SKM-1 (cell line): Measurements from ENCODE around the gene ATP6V1F.

Source experiments
- DNase-seq: peaks from one replicate; lab custom pipeline; 2025; ENCODE audit not compliant: unreplicated experiment; lab: John Stamatoyannopoulos, UW

ATP6V1F gene

DNA sequence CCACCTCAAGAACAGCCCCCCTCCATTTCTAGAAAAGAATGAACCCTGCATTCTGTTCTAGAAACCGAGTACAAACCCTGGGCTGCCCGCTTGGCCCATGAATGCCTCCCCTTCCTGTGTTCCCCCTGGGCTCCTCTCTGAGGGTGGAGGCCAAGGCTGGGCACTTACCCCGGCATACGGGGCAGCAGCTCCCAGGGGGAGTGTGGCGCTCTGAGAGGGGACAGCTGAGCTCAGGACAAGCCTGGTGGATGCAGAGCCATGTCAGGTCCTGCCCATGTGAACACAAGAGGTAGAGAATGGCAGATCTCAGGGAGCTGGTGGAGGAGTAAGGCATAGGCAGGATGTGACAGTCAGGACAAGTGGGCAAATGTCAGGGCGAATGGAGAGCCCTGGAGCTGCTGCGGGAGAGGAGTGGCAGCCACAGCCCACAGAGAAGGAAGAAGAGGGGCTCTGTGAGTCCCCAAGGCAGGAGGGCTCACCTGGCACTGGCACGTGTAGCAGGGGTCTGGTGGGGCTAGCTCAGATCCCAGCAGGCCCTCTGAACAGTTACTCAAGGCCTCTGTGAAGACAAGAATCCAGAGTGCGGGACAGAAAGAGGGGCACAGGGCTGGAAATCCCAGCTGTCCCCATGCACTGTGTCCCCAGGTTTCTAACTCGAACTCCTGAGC lies 18.9 kb downstream of the ATP6V1F start:
- DNase-seq: no peak

DNA sequence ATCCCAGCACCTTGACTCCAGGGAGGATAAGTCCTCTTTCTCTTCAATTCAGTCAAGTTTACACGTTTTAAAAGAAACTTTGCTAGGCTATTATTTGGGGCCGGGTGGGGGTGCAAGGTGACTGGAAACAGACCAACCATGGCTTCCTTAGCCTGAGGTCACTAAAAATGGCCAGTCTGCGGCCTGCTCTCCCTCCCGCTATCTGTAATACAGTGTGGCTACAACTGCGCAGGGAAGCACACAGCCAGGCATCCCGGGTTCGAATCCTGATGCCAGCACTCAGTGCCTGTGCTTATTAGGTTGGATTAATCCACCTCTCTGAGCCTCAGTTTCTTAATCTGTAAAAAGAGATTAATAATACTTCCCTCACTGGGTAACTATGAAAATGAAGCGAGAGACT lies 19.5 kb downstream of the ATP6V1F start:
- no peak for DNase-seq

DNA sequence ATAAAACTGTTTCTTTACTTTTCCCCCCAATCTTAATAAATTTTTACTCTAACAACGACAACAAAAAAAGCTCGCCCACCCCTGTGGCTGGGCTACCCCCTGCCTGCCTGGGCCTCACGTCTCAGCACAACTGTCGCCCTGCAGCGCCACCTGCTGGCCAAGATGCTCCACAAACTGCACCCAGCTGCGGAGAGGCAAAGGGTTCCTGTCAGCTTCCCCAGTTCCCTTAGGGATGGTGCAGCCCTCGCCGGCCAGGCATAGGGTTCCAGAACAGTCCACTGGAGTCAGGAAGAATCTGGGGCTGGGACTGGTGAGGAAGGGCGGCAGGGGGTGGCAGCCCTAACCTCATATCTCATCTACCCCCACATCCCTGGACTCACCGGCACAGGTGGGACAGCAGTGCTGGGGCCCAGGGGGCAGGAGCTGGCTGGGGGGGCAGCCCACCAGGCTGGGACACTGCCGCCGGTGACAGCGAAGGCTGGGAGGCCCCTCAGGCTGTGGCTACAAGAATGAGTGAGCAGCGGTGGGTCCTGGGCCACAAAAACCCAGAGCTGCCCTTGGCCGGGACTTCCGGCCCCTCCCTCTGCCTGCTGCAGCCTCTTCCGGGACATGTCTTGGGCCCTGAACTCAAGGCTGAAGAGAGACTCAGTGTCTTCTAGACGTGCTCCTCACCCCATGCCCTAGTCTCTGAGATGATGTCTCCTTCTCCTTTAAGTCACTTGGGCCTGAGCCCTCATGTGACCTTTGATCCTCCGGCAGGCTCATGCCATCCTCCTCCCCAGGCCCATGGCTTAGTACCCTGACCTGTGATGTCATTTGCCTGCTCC lies 21.2 kb downstream of the ATP6V1F start:
- peak; percentile 39 for DNase-seq

DNA sequence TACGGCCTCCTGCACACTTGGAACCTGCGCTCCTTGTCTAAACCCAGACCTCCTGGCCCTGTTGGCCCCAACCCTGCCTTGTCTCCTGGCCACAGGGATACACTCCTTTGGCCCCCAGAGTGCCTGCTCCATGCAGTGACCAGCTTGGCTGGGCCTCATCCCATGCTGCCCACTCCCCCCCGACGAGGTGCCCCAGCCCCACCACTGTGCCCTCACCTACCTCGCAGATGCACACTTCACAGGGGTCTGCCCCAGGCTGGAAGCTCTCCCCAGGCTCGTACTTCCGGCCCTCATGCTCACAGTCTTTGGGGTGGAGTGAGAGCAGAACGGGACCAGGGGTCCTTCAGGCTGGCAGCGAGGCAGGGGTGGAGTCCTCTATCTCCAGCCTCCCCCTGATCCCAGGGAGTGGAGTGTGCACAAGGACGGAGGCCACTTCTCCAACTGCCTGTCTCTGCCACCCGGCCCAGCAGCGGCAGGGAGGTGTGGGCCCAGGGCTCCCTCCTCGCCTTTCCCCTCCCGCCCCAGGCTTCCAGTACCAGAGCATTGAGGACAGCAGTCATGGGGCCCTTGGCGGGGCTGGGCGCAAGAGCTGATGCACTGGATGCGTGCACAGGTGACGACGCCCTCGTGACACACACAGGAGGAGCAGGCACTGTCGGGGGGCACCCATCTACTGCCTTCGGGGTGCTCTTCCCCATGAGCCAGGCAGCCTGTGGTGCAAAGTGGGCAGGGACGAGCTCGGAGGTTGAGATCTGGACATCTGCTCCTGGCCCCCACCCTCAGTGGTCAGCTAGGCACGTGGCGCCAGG lies 22.1 kb downstream of the ATP6V1F start:
- DNase-seq: no peak

DNA sequence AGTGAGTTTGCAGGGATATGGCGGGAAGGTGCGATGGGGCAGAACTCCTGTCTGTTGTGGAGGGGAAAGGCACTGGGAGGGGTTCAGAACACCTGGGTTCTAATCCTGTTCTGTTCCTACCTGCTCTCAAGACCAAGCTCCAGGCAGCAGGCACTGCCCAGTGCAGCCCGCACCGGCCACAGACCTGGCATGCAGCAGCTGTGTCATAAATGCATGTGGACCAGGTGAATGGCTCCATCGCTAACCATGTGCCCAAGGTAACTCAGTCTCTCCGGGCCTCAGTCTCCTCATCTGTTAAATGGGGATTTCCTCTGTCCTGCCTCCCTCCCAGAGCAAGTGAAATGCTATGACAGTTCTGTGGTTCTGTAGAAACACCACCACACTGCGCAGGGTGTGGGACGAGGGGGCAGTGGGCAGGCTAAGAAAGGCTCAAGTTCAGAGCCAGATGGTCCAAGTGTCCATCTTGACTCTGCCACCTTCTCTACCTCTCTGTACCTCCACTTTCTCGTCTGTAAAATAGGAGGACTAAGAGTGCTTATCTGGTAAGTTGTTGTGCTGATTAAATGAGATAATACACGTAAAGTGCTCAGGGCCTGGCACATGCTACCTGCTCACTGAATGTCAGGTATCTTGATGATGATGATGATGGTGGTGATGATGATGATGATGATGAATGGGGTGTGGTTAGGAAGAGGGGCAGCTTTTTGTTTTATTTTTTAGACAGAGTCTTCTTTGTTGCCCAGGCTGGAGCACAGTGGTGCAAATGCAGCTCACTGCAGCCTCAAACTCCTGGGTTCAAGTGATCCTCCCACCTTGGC lies 22.9 kb downstream of the ATP6V1F start:
- no peak for DNase-seq

DNA sequence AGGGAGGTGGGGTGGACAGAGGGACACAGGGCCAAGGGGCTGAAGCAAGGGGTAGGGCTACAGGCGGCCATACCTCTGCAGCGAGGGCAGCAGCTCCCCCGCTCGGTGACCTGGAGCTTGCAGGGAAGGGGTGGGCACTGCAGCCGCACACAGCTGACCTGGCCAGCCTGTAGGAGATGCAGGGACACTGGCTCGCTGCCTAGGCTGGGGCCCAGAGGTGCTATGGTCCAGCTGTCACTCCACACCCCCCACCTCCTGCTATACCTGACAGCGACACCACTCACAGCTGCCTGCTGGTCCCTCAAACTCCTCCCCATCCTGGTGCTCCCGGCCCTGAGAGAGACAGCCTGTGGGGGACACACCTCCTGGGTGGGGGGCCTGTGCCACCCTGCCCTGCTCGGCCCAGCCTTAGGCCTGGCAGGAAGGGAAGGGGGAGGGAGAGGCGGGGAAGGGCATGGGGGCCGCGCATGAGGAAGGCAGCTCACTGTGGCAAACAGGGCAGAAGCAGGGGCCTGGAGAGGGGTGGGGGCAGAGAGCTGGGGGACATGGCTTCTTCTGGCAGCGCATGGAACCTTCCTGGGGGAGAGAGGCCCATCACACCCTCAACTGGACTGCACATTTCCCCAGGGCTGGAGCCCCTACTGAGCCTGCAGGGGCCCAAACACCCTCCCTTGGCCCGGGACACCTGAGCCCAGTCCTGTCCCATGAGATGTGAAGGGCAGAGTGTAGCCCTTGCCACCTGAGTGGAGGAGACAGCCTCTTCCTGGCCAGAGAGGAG lies 23.9 kb downstream of the ATP6V1F start:
- no peak for DNase-seq

DNA sequence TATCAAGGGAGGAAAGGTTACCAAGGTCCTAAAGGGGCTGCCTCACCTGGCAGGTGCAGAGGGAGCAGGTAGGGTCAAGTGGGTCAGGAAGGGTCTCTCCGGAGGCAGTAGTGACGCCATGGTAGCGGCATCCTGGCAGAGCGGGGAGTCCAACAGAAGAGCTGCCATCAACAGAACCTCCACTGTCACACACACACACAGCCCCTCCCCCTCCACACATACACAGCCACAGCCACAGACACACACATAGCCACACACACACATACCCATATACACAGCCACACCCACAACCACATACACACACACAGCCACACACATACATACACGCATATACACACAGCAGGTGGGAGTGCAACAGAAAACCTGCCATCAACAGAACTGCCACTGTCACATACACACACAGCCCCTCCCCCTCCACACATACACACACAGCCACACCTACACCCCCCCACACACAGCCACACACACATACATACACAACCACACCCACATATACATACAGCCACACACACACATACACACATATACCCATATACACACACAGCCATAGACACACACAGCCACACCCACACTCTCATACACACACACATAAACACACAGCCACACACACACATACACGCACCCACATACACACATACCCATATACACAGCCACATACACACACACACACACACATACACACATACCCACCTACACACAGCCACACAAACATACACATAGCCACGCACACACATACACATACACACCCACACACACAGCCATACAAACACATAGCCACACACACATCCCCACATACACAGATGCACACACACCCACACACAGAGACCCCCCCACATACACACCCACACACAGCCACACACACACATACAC lies 24.7 kb downstream of the ATP6V1F start:
- DNase-seq: no peak

DNA sequence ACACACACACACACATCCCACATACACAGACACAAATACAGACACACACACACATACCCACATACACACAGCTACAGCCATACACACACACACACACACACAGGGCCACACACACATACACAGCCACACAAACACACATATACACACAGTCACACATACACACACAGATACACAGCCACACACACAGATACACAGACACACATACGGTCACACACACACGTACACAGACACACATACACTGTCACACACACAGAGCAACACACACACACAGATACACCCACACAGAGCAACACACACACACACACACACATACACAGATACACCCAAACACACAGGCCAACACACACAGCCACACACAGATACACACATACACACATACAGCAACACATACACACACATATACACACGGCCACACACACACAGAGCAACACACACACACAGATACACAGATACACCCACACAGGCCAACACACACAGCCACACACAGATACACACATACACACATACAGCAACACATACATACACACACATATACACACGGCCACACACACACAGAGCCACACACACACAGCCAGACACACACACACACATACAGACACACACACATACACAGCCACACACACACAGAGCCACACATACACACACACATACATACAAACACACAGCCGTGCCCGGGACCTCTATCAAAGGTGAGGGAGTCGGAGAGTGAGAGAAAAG lies 25.5 kb downstream of the ATP6V1F start:
- DNase-seq: no peak

DNA sequence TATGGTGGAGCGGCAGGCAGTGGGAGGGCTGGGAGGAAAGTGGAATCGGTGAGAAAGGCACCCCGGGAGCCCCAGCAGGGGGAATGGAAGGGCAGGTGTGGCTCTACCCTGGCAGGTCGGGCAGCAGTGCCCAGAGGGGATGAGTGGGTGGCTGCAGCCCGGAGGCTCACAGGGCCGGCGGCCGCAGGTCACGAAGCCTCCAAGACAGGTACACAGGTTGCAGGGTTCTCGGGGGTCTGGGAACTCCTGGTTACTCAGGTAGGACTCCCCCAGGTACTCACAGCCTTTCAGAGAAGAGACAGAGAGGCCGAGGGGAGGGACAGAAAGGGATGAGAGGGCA lies 26.1 kb downstream of the ATP6V1F start:
- no peak for DNase-seq

DNA sequence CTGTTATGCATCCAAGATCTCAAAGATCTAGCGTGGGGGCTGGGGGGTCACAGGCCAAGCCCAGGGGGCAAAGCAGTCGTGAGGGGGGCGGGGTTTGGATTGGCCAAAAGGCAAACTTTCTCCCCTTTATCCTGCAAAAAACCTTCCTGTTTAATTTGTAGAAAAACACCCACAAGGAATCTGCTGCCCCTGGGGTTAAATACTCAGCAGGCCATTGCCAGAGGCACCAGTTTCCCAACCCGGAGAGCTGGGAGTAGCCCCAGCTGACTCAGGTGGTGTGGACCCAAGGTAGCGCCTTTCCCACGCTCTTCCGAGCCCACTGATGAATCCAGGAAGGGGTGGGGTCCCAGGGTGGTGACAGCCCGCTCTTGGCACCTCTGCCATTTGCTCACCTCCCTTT lies 26.5 kb downstream of the ATP6V1F start:
- DNase-seq: no peak

DNA sequence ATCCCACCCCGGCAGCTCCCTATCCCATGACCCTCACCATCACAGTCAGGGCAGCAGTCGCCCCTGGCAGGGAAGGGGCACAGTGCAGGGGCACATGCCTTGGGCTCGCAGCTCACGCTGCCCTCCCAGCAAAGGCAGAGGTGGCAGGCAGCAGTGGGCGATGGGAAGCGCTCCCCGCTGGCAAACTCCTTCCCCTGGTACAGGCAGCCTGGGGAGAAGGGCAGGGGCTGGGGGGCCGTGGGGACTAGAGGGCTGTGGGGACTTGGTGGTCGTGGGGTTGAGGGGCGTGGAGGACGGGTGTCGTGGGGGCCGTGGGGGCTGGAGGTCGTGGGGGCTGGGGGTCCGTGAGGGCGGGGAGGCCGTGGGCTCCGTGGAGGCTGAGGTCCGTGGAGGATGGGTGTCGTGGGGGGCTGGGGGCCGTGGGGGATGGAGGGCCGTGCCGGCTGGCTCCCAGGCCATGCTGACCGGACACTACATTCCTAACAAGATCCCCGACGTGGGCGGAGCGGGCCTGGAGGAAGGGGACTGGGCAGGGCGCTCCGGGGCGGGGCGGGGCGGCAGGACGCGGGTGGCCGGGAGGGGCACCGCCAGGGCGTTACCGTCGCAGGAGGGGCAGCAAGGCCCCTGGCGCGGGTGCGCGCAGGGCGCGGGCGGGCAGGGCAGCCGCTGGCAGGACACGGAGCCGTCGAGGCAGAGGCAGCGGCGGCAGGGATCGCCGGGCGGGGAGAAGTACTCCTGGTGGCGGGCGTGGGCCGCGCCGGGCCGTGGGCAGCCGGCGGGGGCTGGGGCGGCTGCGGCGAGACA lies 27.9 kb downstream of the ATP6V1F start:
- DNase-seq: no peak

DNA sequence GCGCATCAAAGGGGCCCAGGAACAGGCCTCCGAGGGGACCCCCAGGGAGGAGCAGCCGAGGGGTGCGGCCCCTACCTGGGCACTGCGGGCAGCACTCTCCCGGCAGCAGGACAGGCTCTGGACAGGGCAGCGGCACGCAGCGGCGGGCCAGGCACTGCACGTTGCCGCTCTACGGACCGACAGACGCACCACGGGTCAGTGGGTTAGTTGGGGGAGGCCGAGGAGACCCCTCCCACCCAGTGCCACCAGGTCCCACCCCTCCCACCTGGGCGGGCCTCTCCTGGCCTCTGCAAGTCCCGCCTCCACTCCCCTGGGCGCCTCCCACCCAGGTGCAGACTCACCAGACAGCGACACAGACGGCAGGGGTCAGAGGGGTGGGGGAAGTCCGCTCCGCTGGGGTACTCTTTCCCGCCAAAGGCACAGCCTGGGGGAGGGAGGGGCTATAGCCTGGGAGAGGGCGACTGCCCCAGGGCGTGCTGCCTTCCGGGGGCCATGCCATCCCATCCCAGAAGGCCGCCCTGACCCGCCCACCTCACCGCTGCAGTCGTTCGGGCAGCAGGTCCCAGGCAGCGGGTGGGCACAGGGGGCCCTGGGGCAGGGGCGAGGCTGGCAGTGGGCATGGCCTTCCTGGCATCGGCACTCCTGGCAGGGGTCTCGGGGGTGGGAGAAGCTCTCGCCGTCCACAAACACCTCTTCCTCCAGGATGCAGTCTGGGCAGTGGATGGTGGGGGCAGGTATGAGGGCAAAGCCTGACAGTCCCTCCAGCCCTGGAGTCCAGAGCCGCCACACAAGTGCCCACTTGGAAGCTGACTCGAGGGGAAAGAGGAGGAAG lies 28.7 kb downstream of the ATP6V1F start:
- no peak for DNase-seq

DNA sequence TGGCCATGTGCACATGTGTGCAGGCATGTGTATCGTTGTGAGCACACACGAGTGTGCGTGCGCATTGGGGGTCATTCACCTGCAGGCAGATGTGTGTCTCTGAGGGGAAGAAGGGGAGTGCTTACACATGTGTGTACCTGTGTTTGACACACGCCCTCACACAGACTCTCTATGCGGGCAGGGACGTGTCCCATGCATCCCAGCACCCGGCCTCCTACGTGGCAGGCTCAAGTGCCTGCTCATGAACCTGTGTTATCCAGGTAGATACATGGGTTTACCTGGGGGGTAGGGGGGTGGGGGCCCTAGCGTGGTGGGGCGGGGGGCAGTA lies 29.2 kb downstream of the ATP6V1F start:
- DNase-seq: no peak

DNA sequence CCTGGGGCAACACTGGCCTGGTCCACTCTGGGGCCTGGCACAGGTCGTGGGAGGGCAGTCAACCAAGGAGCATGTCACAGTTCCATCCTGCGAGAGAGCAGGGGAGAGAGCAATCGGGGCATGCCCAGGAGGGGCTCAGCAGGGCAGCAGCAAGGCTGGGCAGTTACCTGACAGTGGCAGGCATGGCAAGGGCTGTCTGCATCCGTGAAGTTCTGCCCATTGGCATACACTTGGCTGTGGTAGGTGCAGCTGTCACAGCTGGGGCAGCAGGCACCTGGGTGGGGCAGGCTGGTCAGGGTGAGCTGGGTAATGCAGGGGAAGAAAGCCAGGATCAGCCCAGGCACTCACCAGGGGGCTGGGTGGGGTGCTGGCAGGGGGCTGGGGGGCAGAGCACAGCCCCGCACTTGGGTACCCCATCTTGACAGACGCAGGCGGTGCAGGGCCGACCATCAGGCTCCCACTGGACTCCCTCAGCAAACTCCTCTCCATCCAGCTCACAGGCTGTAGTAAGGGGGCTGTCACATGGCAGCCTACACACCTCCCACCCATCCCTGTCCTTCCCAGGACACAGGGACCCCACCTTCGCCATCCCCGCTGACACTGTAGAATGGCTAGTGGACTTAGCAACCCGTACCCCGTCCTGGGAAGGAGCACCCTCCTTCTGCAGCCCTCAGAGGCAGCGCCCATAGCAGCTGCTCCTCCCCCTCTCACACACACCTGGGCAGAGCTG lies 30.0 kb downstream of the ATP6V1F start:
- no peak for DNase-seq

DNA sequence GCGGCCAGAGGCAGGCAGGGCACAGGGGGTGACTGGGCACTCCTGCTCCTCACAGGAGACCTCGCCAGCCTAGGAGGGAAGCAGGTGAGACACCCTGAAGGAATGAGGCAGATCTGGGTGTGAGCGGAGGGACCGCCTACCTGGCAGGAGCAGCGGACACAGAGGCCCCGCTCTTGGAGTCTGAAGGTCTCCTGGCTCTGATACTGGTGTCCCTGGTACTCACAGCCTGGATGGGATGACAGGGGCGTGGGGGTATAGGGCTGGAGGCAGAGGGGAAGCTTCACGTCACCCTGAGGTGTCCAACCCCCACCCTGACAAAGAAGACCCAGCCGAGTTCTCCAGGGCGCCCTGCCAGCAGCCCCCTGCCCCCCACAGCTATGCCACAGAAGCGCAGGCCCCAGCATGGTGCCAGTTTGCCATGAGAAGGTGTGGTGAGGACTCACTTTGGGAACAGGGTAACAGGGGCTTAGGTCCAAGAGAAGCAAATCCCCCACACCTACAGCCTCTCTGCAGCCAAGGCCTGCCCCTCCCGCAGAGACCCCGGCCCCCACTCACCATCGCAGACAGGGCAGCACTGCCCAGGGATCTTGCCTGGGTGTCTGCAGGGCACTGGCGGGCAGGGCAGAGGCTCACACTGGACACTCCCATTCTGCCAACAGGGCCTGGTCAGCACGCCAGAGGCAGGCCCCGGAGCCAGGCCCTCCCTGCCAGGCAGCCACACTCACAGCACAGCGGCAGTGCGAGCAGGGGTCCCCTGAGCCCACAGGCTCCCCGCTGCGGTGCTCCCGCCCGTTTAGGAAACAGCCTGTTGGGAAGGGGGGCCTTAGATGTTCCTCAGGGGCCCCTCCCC lies 30.8 kb downstream of the ATP6V1F start:
- no peak for DNase-seq

DNA sequence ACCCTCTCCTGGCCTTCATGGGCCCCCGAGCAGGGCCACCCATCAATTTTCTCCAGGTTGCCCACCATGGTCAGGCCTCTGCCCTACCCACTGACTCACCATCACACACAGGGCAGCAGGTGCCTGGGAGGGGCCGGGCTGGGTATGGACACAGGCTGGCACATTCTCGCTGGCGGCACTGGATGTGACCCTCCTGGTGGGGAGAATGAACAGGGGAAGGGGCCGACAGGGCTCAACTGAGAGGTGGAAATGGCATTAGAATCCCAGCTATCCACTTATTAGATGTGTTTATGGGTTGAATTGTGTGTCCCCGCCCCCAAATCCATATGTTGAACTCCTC lies 31.4 kb downstream of the ATP6V1F start:
- no peak for DNase-seq
